ENCODE measurements around the gene C3orf20. TPM values are rescaled to one million over a fixed set of nuclear protein-coding genes. Genes with fewer than 3 reads are reported as not detected.
"Not testable (repeated sequence)": the region's sequence is repeated elsewhere in the genome, so short reads cannot be mapped to it uniquely, and the experiment has no call there.

C3orf20 gene
- total RNA-seq, 2 experiments from 2014 or later, result 0.10 to 0.11 TPM

- DNase-seq (peak; percentile 97), ATAC-seq (peak; percentile 97)
- Mint-ChIP-seq H3K9me3 (ENCODE audit: insufficient read depth) (no peaks in the 10 kb centered on the region), H3K36me3 (ENCODE audit: low read depth) (peaks cover 21% of the 10 kb centered on the region), H3K27ac (peak within 1 kb of the TSS; percentile 97), H3K4me3 (peak within 1 kb of the TSS; percentile 98), H3K4me1 (ENCODE audit: low read depth) (peaks cover 35% of the 10 kb centered on the region), H3K27me3 (ENCODE audit: low read depth) (no peaks in the 10 kb centered on the region)
- CTCF ChIA-PET, result interaction anchor here (0.8 to 2.2 kb wide), 10 partner anchors 8 to 303 kb away, joined by 3 to 9 read pairs (median 3); no protein-coding TSS in a partner anchor
- POLR2A ChIA-PET, result interaction anchor here (0.6 to 3.2 kb wide), 31 partner anchors 10 to 752 kb away, joined by 3 to 16 read pairs (median 4); partner anchors contain the start of genes LSM3, MRPS25, NR2C2 and RBSN
Measured at GRCh38 chr3:14651440-14652251, 23.3 kb upstream of the C3orf20 start, which contains the start of gene CCDC174. CCDC174 (plus strand) TSS chr3:14651762; CDS start chr3:14651837, 75 bp downstream.

- not testable (repeated sequence) for H3K27me3 Mint-ChIP-seq (ENCODE audit: low read depth); ATAC-seq; DNase-seq; H3K9me3 Mint-ChIP-seq (ENCODE audit: insufficient read depth)
- POLR2A ChIA-PET, result interaction anchor here (0.7 to 3.2 kb wide), 8 partner anchors 10 to 480 kb away, joined by 3 to 16 read pairs (median 8); partner anchors contain the start of genes LSM3, MRPS25 and XPC
- CTCF ChIA-PET, result interaction anchor here (0.9 to 2.2 kb wide), 7 partner anchors 8 to 398 kb away, joined by 3 to 9 read pairs (median 3); no protein-coding TSS in a partner anchor
- Mint-ChIP-seq H3K36me3 (ENCODE audit: low read depth) (peaks cover 29% of the 10 kb centered on the region), H3K4me1 (ENCODE audit: low read depth) (peaks cover 35% of the 10 kb centered on the region), H3K27ac (peak overlapping the region; percentile 97), H3K4me3 (peak overlapping the region; percentile 98)
Measured at GRCh38 chr3:14652360-14652907, 22.5 kb upstream of the C3orf20 start.

- DNase-seq (no peak), ATAC-seq (no peak)
- H3K4me1 Mint-ChIP-seq (ENCODE audit: low read depth), result peaks cover 19% of the 10 kb centered on the region
- peaks cover 62% of the 10 kb centered on the region for H3K36me3 Mint-ChIP-seq (ENCODE audit: low read depth)
- POLR2A ChIA-PET, result no interaction called here
- no peak overlapping the region for H3K27ac Mint-ChIP-seq
- CTCF ChIA-PET, result no interaction called here
- H3K27me3 Mint-ChIP-seq (ENCODE audit: low read depth), result no peaks in the 10 kb centered on the region
- no peaks in the 10 kb centered on the region for H3K9me3 Mint-ChIP-seq (ENCODE audit: insufficient read depth)
- no peak overlapping the region for H3K4me3 Mint-ChIP-seq
Measured at GRCh38 chr3:14657579-14657978, 17.4 kb upstream of the C3orf20 start.

GRCh38 chr3:14658978-14659377, 16.0 kb upstream of the C3orf20 start:
- peaks cover 69% of the 10 kb centered on the region for H3K36me3 Mint-ChIP-seq (ENCODE audit: low read depth)
- CTCF ChIA-PET, result no interaction called here

GRCh38 chr3:14660942-14661341, 14.0 kb upstream of the C3orf20 start:
- H3K9me3 Mint-ChIP-seq (ENCODE audit: insufficient read depth), result no peaks in the 10 kb centered on the region
- H3K4me3 Mint-ChIP-seq, result no peak overlapping the region
- H3K27ac Mint-ChIP-seq, result no peak overlapping the region
- POLR2A ChIA-PET, result interaction anchor here (1.1 kb wide), 1 partner anchor 105 kb away, joined by 3 read pairs; no protein-coding TSS in a partner anchor
- peaks cover 71% of the 10 kb centered on the region for H3K36me3 Mint-ChIP-seq (ENCODE audit: low read depth)
- CTCF ChIA-PET, result interaction anchor here (1.3 to 2.0 kb wide), 3 partner anchors 9 to 152 kb away, joined by 3 to 4 read pairs (median 3); partner anchors contain the start of gene CCDC174
- H3K4me1 Mint-ChIP-seq (ENCODE audit: low read depth), result no peaks in the 10 kb centered on the region
- no peaks in the 10 kb centered on the region for H3K27me3 Mint-ChIP-seq (ENCODE audit: low read depth)
- ATAC-seq (no peak), DNase-seq (no peak)

More at GRCh38 chr3:14658978-14659377, 16.0 kb upstream of the C3orf20 start:
- ATAC-seq, result no peak
- H3K4me1 Mint-ChIP-seq (ENCODE audit: low read depth), result peaks cover 7% of the 10 kb centered on the region
- POLR2A ChIA-PET, result no interaction called here
- no peaks in the 10 kb centered on the region for H3K9me3 Mint-ChIP-seq (ENCODE audit: insufficient read depth)
- no peak for DNase-seq
- no peaks in the 10 kb centered on the region for H3K27me3 Mint-ChIP-seq (ENCODE audit: low read depth)
- H3K4me3 Mint-ChIP-seq, result no peak overlapping the region
- H3K27ac Mint-ChIP-seq, result no peak overlapping the region

- ATAC-seq (no peak), DNase-seq (no peak)
- H3K9me3 Mint-ChIP-seq (ENCODE audit: insufficient read depth), result no peaks in the 10 kb centered on the region
- H3K36me3 Mint-ChIP-seq (ENCODE audit: low read depth), result peaks cover 61% of the 10 kb centered on the region
- ChIA-PET CTCF (interaction anchor here (0.9 to 1.8 kb wide), 2 partner anchors 10 to 118 kb away, joined by 4 read pairs; no protein-coding TSS in a partner anchor), POLR2A (interaction anchor here (1.0 kb wide), 1 partner anchor 12 kb away, joined by 3 read pairs; the partner anchor contains the start of gene CCDC174)
- no peaks in the 10 kb centered on the region for H3K27me3 Mint-ChIP-seq (ENCODE audit: low read depth)
- no peak overlapping the region for H3K27ac Mint-ChIP-seq
- no peak overlapping the region for H3K4me3 Mint-ChIP-seq
- H3K4me1 Mint-ChIP-seq (ENCODE audit: low read depth), result no peaks in the 10 kb centered on the region
Measured at GRCh38 chr3:14663396-14664135, 11.4 kb upstream of the C3orf20 start.

GRCh38 chr3:14664170-14664569, 10.8 kb upstream of the C3orf20 start:
- no peak overlapping the region for H3K4me3 Mint-ChIP-seq
- DNase-seq (no peak), ATAC-seq (no peak)
- POLR2A ChIA-PET, result interaction anchor here (1.0 kb wide), 2 partner anchors 9 to 13 kb away, joined by 3 read pairs; partner anchors contain the start of gene CCDC174
- H3K36me3 Mint-ChIP-seq (ENCODE audit: low read depth), result peaks cover 63% of the 10 kb centered on the region
- H3K27me3 Mint-ChIP-seq (ENCODE audit: low read depth), result no peaks in the 10 kb centered on the region
- no peak overlapping the region for H3K27ac Mint-ChIP-seq
- H3K9me3 Mint-ChIP-seq (ENCODE audit: insufficient read depth), result no peaks in the 10 kb centered on the region
- no peaks in the 10 kb centered on the region for H3K4me1 Mint-ChIP-seq (ENCODE audit: low read depth)
- CTCF ChIA-PET, result interaction anchor here (0.9 to 1.8 kb wide), 2 partner anchors 9 to 117 kb away, joined by 4 read pairs; no protein-coding TSS in a partner anchor

- H3K27me3 Mint-ChIP-seq (ENCODE audit: low read depth), result no peaks in the 10 kb centered on the region
- H3K27ac Mint-ChIP-seq, result no peak overlapping the region
- ATAC-seq (no peak), DNase-seq (no peak)
- no peaks in the 10 kb centered on the region for H3K9me3 Mint-ChIP-seq (ENCODE audit: insufficient read depth)
- no peaks in the 10 kb centered on the region for H3K4me1 Mint-ChIP-seq (ENCODE audit: low read depth)
- CTCF ChIA-PET, result interaction anchor here (0.6 to 3.7 kb wide), 3 partner anchors 9 to 249 kb away, joined by 3 to 16 read pairs (median 4); no protein-coding TSS in a partner anchor
- H3K4me3 Mint-ChIP-seq, result no peak overlapping the region
- POLR2A ChIA-PET, result no interaction called here
- peaks cover 42% of the 10 kb centered on the region for H3K36me3 Mint-ChIP-seq (ENCODE audit: low read depth)
Measured at GRCh38 chr3:14672588-14672987, 2.4 kb upstream of the C3orf20 start.

- Mint-ChIP-seq H3K9me3 (ENCODE audit: insufficient read depth) (peaks cover 3% of the 10 kb centered on the region), H3K36me3 (ENCODE audit: low read depth) (peaks cover 8% of the 10 kb centered on the region), H3K4me3 (no peak overlapping the region), H3K27me3 (ENCODE audit: low read depth) (no peaks in the 10 kb centered on the region), H3K27ac (no peak overlapping the region), H3K4me1 (ENCODE audit: low read depth) (no peaks in the 10 kb centered on the region)
- DNase-seq (no peak), ATAC-seq (no peak)
- POLR2A ChIA-PET, result no interaction called here
- CTCF ChIA-PET, result interaction anchor here (0.6 to 0.9 kb wide), 2 partner anchors 245 to 250 kb away, joined by 3 read pairs; no protein-coding TSS in a partner anchor
Measured at GRCh38 chr3:14676881-14677280, 1.9 kb downstream of the C3orf20 start.

GRCh38 chr3:14678015-14678503, 3.1 kb downstream of the C3orf20 start:
- peaks cover 8% of the 10 kb centered on the region for H3K36me3 Mint-ChIP-seq (ENCODE audit: low read depth)
- ATAC-seq (no peak), DNase-seq (no peak)
- peaks cover 3% of the 10 kb centered on the region for H3K9me3 Mint-ChIP-seq (ENCODE audit: insufficient read depth)
- CTCF ChIA-PET, result no interaction called here
- no peaks in the 10 kb centered on the region for H3K27me3 Mint-ChIP-seq (ENCODE audit: low read depth)
- POLR2A ChIA-PET, result no interaction called here
- H3K4me1 Mint-ChIP-seq (ENCODE audit: low read depth), result no peaks in the 10 kb centered on the region
- H3K4me3 Mint-ChIP-seq, result no peak overlapping the region
- H3K27ac Mint-ChIP-seq, result no peak overlapping the region

- Mint-ChIP-seq H3K4me1 (ENCODE audit: low read depth) (no peaks in the 10 kb centered on the region), H3K4me3 (no peak overlapping the region), H3K36me3 (ENCODE audit: low read depth) (peaks cover 1% of the 10 kb centered on the region), H3K27ac (no peak overlapping the region), H3K9me3 (ENCODE audit: insufficient read depth) (peaks cover 3% of the 10 kb centered on the region), H3K27me3 (ENCODE audit: low read depth) (no peaks in the 10 kb centered on the region)
- no peak for DNase-seq
- no peak for ATAC-seq
- ChIA-PET POLR2A (no interaction called here), CTCF (no interaction called here)
Measured at GRCh38 chr3:14680115-14680514, 5.2 kb downstream of the C3orf20 start.
